NCI-H82 treated with DMSO at 0.1 percent for 48 hours (cell line): ENCODE results near the gene NAPSA.

Experiments
- DNase-seq: peaks from one replicate; lab custom pipeline; 2025; ENCODE audit not compliant: unreplicated experiment; lab: John Stamatoyannopoulos, UW

The NAPSA gene

GRCh38 chr19:50318438-50318837 is 47.0 kb downstream of the NAPSA start:
- no peak for DNase-seq

- no peak for DNase-seq
Observed at GRCh38 chr19:50317115-50317514, 48.3 kb downstream of the NAPSA start.

DNA sequence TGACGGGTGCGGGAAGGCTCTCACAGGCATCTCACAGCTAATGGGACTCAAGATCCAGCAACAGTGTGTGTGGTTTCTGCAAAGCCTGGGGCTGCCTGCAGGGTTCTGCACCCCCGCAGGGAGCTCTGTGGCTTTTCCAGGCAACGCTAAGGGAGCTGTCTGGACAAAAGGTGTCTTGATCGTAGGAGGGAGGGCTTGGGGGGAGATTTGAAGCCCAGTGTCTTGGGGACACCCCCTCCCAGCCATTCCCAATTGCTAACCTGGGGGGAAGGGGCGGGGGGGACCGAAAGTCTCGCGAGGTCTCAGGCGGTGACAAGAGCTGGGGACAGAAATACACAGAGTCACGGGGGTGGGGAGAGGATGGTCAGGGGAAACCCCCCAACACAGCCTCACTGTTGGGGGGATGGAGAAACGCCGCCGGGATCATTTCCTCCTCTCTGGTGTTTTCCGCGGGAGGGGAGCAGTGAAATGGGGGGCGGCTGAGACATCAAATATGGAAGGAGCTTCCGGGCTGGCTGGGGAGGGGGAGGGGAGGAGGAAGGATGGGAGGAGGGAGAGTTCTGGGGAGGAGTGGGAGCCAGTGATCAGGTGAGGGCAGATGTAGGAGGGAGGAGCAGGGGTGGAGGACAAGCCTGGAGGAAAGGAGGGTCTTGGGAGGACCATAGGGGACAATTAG is 49.5 kb downstream of the NAPSA start:
- no peak for DNase-seq

DNA sequence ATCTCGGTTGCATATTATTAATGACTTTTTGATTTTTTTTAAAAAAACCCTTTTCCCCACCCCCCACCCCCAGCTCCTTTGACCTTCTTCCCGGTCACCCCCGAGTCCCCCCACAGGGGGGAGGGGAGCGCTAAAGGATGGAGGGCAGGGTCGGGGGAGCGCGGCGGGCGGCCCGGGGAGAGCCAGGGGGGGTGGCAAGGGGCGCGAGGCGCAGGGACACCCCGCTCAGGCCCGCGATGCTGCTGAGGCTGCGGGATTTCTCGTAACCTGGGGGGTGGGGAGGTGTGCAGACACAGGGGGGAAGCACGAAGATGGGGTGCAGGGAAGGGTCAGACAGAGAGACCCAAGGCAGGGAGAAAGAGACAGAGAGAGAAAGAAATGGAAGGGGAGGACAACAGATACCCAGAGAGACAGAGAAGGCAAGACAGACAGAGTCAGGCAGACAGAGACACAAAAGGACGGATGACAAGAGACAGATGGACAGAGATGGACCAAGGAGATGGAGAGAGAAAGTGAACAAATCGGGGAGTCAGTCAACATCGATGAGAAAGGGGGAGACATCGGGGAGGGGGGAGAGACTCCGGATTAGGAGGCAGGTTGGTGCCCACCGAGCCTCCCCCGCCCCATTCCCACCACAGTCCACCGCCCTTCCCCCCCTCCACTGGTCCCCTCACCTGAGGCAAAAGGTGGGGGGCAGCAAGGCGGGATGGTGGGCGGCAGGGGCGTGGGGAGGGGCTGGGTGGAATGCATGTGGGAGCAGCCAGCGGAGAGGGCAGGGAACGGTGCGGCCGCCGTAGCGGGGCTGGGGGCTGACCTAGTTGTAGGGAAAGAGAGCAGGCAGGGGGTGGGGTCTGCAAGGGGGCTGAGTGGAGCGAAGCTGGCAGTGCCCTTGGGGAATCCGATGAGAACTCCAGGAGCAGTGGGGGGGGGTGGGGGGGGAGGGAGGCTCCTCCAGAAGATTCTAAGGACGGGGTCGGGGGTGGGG is 50.4 kb downstream of the NAPSA start:
- no peak for DNase-seq

DNA sequence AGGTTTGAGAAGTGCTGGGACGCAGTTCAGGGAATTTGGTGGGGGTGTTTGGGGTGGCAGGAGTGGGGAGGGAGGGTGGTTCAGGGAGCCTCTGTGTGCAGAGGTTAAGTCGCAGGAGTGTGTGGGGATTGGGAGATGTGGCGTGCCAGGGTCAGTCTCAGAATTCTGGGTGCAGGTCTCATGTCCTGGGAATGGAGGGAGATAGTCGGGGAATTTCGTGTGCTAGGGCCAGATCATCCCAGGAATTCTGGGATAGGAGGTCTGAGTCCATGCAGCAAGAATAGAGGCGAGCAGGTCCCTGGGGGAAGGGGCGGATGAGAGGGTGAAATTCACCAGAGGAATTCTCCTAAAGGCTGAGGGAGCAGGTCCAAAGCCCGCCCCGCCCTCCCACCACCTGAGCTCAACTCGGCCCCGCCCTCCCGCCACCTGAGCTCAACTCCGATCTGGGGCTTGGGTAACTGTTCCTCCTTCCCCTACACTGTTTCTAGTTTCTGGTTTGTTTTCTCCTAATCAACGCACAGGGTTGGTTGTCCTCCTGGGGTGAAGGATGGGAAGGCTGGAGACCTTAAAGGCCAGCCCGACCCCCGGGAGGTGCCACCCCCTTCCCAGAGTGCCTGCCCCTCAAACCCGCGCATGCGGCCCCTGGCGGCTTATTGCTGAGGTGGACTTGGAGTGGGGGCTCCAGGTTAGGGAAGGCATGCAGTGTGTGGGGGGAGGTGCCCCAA is 51.5 kb downstream of the NAPSA start:
- no peak for DNase-seq

DNA sequence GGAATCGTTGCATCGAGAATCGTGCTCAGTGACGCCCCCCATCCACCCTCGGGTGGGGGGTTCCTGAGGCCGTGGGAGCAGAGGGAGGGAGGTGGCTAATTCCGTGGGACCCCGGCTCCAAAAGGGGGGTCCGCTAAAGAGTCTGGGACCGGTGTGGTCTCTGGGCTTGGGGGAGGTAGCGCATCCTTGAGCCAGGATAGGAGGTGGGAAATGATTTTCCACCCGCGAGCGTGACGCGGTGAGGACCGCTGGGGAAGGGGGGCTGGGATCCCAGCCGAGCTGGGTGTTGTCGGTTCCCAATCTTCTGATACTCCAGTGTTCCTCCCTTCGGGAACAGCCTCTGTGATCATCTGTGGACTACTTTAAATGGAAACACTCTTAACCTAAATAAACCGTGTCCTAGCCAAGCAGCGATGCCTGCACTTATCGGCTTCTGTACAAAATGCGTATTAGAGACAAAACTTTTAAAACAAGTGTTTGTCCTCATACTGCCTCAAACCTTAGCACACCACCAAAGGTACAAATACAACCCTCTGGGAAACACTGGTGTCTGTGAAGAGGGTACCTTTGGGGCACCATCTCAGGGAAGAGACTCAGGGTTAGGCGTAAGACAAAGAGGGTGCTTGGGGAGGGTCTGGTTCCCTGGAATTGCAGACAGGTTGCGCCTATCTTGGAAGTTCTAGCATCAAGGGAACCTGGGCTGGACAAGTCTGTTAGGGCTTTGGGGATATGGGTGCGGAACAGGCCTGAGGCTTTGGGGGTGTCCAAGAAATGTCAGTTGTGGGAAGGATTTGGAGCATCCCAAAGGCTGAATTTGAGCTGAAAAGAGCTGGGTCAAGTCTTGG is 52.2 kb downstream of the NAPSA start:
- DNase-seq = no peak

GRCh38 chr19:50311723-50312635 is 53.5 kb downstream of the NAPSA start:
- DNase-seq = no peak

GRCh38 chr19:50310759-50311465 is 54.5 kb downstream of the NAPSA start:
- no peak for DNase-seq

DNA sequence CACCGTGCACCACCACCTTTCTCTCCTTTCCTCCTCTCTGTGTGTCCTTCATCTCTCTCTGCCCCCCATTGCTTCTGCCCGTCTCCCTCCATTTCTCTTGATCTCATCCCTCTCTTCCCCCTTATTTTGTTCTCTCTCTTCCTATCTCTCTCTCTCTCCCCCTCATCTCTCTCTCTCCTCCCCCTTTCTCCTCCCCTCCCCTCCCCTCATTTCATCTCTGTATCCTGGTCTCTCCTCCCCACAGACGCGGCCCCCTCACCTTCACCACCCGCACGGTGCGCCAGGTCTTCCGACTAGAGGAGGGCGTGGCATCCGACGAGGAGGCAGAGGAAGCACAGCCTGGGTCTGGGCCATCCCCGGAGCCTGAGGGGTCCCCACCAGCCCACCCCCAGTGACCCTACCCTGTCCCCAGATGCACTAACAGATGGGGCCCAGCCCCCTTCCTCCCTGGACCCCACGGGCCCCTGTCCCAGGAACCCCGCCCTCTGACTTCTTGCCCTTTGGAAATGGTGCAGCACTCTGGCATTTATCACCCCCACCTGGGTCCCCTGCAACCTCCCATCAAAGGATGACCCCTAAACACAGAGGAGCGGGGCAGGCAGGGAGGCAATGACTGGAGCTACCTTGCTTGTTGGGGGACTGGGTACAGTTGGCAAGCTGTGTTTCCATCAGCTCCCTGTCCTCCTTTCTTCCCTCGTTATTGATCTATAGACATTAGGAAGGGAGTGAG is 55.9 kb downstream of the NAPSA start:
- DNase-seq = no peak

DNA sequence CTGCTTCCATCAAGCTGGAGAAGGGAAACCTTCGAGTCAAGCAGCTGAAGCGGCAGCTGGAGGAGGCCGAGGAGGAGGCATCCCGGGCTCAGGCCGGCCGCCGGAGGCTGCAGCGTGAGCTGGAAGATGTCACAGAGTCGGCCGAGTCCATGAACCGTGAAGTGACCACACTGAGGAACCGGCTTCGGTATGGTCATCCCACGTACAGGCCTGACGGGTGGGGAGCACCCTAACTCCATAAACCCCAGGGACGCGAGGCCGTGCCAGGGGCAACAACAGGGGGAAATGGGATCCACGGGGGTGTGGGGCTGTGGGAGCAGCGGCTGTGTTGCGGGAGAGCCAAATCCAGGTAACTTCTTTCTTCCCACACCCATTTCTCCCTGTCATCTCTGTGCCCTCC is 56.4 kb downstream of the NAPSA start:
- DNase-seq = no peak
